B cell (primary cell): Measurements from ENCODE around the gene KIF14.

Experiments
- CTCF ChIP-seq: fragments of 200-600 bp; IDR thresholded peaks from one replicate; pipeline ENCODE4 v1.8.0; 2022; ENCODE audit warnings: antibody characterized with exemption, mild to moderate bottlenecking
- EZH2 ChIP-seq: IDR thresholded peaks from 2 replicates; pipeline ENCODE4 v1.6.1; 2012; ENCODE audit warnings: borderline replicate concordance, low read depth, mild to moderate bottlenecking, moderate library complexity, low read length; ENCODE audit not compliant: insufficient read depth, poor library complexity, severe bottlenecking

- peak; percentile 75 for TF ChIP-seq CTCF
- TF ChIP-seq EZH2: no peak
These were observed 61.6 kb downstream of the KIF14 start for GRCh38 chr1:200558866-200559459.
